HG02610 (cell line): ENCODE data around the gene NCOR1.
"Not testable (repeated sequence)": the region's sequence is repeated elsewhere in the genome, so short reads cannot be mapped to it uniquely, and the experiment has no call there.

Experiments
- ATAC-seq: cut with Tn5 transposase; IDR thresholded peaks from one replicate; pipeline ENCODE4 v1.9.1; 2021; ENCODE audit warnings: mild to moderate bottlenecking, moderate library complexity; ENCODE audit not compliant: unreplicated experiment

NCOR1 gene

DNA sequence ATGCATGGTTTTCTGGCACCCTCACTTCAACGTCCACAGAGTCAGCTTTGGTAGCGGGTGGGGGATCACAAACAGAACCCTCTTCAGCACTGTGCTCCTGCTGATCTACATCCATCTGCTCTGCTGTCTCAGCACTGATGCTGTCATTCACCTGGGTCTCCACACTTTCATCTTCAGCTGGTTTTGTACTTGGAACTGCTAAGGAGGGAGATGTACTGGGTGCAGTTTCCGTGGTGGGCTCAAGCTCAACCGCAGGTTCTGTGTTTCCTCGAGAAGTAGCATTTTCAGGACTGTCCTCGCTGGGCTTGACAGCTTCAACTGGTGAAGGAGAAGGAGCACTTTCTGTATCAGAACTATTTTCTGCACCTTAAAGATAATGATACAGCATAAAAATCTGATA is 113.9 kb downstream of the NCOR1 start:
- no peak for ATAC-seq

DNA sequence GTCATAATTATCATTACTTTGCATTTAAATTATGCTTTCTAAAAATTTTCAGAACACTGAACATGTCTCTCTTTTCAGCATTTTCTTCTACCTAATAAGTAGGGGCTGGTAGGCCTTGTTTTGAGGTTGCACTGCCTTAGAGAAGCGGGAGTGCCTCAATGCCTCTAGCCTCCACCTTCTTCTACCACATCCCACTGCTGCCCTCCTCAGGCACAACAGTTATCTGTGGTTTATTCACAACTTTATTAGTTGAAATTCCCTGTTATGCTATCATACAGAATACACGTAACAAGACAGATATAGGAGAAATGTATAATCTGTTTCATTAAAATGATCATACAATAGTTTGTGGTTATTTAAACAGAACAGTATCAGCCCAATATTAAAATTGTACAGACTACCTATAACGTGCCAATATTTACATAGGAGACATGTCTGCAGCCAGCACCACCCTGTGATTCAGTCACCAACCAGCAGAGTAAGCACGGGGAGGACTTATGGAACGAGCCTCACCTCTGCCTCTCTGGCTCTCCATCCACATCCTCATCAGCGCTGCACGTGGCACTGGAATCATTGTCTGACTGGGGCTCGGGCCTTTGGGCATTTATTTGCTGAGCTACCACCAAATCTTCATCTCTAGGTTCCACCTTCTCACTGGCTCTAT is 114.5 kb downstream of the NCOR1 start:
- ATAC-seq, result no peak

DNA sequence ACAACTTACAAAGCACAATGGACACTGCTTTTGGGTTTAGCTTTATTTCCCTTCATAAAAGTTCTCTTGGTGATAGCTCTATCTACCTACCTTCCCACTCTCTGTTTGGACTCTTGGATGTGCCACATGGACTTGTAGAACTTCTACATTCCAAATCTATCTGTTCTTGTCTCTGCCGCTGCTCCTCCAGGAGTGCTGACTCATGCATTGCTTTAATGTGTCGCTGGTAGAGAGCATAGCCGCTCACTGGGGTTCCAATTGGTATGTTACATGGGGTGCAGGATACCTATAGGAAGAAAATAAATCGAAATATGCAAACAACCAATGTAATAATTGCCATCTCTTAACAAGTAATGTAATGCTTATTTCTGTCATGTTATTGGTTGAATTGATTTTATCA is 123.6 kb downstream of the NCOR1 start:
- ATAC-seq, result no peak

DNA sequence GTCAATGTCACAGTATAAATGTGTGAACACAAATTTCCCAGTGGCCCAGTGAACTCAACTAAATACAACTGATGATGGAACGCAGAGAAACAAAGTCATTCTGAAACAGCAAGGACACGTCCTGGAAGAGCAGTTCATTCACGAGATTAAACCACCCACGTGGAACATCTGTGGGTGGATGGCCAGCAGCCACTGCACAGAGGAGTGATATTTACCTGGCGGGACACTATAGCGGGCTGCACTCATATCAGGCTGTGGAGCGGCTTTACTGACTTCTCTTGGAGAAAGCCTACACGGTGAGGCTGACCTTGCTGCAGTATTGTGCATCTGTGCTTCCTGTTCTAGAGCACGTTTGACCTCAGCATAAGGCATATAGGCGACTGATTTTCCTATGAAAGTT is 128.4 kb downstream of the NCOR1 start:
- ATAC-seq, result no peak

DNA sequence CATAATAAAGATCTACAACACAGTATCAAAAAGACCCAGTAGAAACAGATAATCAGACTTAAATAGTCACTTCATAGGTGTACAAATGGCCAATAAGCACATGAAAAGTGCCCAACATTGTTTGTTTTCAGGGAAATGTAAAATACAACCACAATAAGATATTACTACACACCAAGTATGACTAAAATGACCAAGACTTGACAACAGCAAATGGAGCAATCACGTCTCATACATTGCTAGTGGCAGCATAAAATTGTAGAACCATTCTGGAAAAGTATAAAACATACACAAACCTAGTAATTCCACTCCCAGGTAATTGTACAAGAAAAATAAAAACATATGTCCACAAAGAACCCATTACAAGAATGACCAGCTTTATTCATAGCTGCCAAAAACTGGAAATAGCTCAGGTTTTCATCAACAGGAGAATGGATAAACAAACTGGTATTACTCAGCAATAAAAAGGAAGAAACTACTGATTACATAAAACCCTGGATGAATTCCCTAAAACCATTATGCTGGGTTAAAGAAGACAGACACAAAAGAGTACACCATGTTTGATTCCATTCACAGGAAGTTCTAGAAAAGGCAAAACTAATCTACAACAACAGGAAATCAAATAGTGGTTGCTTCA is 130.2 kb downstream of the NCOR1 start:
- no peak for ATAC-seq

DNA sequence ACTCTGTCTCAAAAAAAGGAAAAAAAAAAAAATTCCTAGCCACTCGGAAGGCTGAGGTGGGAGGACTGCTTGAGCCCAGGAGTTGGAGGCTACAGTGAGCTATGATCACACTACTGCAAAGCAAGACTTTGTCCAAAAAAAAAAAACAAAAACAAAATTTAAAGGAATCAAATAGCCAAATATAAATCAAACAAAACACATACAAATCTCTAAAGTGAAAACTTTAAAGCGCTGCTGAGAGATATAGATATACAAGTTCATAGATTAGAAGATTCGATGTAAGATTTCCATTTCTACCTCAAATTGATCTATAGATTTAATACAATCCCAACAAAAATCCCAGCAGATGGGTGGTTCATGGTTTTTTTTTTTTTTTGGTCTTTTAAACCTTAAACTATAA is 132.1 kb downstream of the NCOR1 start:
- no peak for ATAC-seq

DNA sequence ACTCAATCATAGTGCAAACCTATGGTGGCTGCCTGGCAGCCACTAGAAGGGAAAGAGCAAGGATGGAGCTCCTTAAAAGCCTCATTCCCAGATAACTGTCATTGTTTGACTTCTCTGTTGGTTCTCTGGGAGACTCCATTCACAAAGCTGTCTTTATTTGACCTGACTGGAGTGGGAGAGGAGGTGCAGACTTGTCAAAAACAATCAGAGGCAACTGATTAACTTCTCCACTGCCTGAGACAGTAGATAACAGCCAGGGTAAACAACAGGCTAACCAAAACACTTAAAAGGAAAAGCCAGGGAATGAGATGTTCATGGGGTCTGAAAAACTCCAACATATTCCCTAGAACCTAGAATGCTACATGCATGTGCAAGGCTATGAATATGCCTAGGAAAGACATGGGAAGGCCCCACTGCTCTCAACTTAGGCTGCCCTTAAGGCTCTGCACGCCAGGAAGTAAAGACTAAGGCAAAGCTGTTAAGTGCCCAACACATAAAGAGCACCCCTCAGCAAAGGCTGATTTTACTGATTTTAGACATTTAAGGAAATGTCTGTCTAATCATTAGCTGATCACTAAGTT is 133.7 kb downstream of the NCOR1 start:
- ATAC-seq, result no peak

DNA sequence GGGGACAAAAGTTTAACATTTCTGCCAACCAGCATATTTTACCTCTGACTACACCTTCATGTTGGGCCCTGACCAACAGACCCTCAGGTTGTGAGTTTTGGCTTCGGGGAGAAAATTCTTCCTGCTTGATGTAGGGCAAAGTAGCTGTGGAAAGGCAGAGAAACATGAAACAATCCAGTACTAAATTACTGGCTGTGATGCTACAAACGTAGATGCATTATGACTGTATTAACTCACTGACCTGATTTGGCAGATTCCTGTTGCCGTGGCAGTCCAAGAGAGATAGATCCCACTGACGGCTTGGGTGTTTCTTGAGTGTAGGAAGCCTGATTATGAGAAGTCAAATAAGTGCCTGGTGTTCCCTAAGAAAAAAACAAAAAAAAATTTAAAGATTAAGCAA is 135.0 kb downstream of the NCOR1 start:
- ATAC-seq, result no peak

DNA sequence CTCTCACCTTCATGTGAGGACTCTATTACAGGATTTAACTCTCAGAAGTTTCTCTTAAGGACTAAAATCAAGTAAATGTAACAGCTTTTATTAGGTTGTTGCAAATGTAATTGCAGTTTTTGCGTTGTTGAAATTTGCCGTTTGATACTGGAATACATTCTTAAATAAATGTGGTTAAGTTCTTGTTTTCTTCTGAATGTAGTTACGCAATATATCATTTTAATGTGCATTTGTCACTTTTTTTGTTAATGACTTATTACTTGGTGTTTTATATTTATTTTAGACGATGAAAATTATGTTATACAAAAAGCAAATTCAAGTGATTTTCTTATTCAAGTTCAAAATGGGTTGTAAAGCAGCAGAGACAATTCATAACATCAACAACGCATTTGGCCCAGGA is 139.4 kb downstream of the NCOR1 start:
- no peak for ATAC-seq

DNA sequence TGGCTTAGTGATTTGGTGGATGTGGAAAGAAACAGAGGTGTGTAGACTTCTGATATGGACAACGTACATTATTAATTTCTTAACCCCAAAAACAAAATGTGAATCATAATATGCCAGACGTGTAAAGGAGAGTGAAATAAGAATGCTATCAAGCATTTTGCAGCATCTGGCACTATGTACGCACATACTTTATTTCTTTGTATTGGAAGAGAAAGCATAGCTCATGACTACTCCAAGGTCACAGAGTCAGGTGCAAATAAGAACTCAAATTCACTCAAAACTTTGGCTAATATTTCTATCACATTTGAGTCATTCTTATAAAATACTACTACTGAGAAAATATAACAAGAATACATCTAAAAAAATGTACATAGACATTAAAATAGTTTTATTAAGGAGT is 140.9 kb downstream of the NCOR1 start:
- no peak for ATAC-seq

DNA sequence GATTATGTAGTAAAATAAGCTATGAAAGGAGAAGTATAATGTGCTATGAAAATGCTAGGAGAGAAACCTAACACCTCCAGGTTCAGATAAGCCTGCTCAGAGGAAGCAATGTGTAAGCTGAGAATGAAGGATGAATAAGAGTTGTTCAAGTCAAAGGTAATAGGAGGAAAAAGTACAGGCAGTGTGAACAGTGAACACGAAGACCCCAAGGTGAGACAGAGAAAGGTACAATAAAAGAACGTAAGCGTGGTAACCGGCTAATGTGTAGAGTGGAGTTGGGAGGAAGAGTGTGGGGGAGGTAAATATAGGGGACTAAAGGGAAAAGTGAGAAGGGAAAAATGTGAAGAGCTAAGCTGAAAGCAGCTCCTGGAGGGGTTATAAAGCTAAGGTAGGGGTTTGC is 141.5 kb downstream of the NCOR1 start:
- ATAC-seq, result no peak

DNA sequence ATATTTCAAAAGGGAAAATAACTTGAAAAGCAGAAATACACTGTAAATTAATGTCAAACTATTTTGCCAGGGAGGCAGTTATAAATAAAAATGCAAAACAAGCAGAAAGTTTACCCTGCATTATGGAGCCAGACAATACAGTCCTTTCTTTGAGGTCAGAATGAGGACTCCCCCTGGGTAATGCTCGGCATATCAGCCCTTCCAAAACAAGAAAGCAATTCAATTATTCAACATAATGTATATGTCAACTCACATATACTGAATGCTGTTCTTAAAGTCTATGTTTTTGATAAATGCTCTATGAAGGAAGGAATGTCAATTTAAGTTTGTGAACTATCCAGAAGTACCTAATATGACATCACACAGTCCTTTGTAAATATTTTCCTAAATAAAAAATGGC is 143.3 kb downstream of the NCOR1 start:
- no peak for ATAC-seq

DNA sequence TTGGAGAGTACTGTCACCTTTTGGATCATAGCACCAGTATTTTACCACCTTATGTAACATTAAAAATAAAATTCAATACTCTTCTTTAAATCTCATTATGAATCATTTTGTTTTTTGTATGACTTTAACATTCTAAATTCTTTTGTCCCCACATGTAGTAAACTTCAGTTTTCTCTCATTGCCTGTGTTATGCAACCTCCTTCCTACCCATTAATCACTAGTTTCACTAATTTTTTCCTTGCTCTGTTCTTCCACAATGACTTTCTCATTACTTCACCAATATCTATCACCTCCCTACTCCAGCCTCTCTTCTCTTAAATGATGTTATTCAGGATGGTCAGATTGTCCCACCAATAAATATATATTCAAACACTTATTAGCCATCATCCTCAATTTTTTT is 147.0 kb downstream of the NCOR1 start:
- no peak for ATAC-seq

DNA sequence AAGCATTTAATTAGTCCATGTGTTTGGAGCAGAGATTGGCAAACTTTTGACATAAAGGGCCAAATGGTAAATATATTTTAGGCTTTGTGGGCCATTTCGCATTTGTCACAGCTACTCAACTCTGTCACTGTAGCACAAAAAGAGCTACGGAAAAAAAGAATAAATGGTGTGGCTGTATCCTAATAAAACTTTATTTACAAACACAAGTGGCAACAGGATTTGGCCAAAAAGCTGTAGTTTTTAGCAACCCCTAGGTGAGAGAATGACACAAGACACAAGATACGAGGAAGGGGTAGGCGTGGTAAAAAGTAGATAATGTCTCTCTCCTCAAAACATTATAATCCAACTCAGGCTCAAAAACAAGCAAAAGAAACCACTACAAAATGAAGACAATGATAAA is 149.2 kb downstream of the NCOR1 start:
- no peak for ATAC-seq

DNA sequence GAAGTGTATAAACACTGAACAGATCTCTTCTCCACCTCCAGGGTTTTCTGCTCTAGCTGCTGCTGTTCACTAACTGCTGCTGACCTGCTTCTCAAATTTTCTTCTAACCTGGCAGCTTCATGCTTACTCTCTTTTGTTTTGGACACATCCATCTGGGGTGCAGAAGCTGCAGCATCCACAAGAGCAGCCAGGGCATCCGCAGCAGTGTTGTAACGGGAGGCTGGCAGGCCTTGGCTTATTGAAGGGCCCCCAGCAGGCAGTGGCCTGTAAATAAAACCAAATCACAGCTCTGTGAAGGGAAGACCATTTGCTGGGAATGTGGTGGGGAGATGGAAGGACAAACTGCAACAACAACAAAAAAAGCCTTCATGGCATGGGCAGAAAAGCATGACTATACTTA is 153.7 kb downstream of the NCOR1 start:
- ATAC-seq, result no peak

DNA sequence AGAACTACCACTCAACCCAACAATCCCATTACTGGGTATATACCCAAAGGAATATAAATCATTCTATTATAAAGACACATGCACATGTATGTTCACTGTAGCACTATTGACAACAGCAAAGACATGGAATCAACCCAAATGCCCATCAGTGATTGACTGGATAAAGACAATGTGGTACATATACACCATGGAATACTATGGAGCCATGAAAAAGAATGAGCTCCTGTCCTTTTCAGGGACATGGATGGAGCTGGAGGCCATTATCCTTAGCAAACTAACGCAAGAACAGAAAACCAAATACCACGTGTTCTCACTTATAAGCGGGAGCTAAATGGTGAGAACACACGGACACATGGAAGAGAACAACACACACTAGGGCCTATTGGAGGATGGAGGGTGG is 160.2 kb downstream of the NCOR1 start:
- not testable (repeated sequence) for ATAC-seq

DNA sequence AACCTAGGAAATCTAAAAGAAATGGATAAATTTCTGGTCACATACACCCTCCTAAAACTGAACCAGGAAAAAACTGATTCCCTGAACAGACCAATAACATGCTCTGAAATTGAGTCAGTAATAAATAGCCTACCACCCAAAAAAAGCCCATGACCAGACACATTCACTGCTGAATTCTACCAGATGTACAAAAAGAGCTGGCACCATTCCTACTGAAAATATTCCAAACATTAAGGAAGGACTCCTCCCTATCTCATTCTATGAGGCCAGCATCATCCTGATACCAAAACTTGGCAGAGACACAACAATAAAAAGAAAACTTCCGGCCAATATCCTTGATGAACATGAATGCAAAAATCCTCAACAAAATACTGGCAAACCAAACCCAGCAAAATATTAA is 162.8 kb downstream of the NCOR1 start:
- ATAC-seq, result no peak

DNA sequence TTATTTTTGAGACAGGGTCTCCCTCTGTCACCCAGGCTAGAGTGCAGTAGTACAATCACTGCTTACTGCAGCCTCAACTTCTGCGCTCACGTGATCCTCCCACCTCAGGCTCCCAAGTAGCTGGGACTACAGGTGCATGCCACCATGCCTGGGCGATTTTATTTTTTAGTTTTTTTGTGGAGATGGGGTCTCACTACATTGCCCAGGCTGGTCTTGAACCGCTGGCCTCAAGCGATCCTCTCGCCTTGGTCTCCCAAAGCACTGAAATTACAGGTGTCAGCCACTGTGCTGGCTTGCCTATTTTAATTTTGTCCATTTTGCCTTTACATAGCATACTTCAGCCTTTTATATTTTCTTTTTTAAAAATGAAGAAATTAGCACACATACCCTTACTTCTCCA is 164.5 kb downstream of the NCOR1 start:
- no peak for ATAC-seq

DNA sequence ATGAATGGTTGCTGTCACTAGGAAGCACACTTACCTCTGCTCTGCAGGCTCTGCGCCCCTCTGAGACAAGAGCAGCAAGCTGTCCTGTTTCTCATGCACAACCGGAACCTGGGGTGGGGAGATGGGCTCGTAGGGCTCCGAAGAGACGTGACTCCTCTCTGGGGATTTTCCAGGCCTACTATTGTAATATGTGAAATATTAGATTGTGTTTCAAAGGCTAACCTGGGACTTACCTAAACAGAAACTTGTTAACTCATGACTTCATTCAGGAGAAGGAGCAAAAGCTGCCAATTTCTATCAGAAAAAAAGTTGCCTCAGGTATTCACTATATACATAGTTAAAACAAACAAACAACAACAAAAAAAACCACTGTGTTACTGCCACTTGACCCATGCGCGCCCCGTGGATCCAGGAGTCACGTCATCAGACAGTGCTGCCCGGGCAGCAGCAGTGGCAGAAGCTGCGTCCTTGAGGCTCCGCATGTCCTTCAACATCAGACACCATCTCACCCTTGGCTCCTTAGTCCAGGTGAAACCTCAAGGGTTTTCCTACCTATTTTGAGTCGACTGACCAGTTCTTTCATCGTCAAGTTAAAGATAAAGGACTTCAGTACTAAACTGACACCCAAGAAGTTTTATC is 166.4 kb downstream of the NCOR1 start:
- ATAC-seq, result no peak

DNA sequence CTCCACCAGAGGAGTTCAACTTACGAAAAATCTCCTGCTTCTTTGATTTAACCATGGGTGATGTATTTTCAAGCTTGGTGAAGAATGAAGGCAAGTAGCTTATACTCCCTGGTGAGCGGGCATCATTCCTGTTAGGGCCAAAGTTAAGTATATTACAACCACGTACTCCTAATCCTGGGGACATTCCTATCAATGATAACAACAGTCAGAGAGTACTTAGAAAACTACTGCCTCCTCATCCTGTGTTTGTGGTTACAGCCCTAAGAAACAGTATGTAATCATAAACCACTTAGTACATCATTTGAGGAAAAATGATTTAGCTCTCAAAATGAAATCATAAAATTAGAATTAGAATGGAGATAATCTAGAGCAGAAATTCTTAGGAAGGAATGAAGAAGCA is 168.4 kb downstream of the NCOR1 start:
- no peak for ATAC-seq

DNA sequence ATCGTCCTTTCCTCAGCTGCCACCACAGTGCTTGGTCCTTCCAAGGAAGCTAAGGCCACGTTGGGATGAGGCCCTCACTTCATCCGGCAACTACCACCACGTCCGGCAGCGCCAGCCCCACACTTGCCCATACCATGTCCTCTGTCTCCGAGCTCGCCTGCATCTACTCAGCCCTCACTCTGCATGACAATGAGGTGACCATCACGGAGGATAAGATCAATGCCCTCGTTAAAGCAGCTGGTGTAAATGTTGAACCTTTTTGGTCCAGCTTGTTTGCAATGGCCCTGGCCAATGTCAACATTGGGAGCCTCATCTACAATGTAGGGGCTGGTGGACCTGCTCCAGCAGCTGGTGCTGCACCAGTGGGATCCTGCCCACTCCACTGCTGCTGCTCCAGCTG is 170.8 kb downstream of the NCOR1 start:
- ATAC-seq, result no peak

DNA sequence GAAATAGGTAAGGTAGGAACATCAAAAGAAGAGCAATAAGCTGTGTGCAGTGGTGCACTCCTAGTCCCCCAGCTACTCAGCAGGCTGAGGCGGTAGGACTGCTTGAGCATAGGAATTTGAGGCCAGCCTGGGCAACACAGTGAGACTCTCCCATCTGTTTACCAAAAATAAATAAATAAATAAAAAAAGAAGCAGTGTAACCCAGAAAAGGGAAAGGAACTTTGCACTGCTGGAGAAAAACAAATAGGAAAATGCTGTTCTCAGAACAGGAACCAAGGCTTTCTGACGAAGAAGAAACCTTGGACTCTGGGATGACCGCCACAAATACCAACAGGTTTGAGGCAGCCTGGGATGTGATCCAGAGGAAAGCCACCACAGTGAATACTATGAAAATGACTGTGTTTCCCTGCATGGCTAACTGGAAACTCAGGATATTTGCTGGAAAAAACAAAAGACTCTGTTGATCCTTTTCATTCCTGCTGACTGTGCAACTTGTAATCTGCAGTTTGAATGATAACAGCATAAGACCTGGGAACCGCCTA is 174.6 kb downstream of the NCOR1 start:
- no peak for ATAC-seq
